ENCODE measurements around the gene CLPSL1.
A peak's percentile ranks its signal among the peaks of the same experiment; 100 is the strongest.
"Not testable (repeated sequence)": the region's sequence is repeated elsewhere in the genome, so short reads cannot be mapped to it uniquely, and the experiment has no call there.

The CLPSL1 gene

GRCh38 chr6:35780719-35781118 is at the start of gene CLPSL1:
Gene CLPSL1 (plus strand): TSS chr6:35781019. CDS start chr6:35781111, 92 bp downstream.
- DNase-seq (ENCODE audit: low spot score), result no peak

- peak; percentile 96 for DNase-seq (ENCODE audit: low spot score)
Measured at GRCh38 chr6:35731414-35731735, 49.4 kb upstream of the CLPSL1 start.

DNA sequence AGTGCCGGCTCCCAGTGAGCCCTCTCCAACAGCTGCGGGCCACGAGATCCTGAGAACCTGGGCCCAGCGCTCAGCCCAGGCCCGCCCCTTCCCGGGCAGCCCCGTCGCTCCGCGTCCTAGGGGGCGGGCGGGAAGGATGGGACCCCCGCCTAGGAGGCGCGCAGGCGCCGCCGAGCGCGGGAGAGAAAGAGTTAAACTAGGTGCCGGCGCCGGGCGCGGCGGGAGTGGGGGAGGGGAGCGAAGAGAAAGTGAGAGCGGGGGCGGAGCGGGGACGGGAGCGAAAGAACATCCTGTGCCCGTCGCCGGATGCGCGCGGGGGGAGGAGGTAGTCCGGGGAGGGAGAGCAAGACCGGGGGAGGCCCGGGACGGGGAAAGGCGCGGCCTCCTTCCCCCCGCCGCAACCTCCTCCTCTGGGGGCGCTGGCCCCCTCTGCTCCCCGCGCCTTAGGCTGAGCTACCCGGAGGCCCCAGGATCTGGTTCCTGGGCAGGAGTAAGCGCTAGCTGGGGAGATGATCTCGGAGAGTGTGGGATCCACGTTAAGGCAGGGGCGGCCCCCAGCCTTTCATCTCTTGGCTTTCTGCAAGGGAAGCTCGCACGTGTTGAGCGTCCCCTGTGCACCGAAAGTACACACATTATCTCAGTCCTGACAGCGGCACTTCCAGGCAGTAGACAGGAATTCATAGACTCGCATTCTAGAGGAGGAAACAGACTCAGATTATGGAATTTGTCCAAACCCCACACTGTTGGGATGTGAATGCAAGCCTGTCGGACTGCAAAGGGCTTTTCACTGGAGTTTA is 48.9 kb upstream of the CLPSL1 start:
- peak; percentile 92 for DNase-seq (ENCODE audit: low spot score)

DNA sequence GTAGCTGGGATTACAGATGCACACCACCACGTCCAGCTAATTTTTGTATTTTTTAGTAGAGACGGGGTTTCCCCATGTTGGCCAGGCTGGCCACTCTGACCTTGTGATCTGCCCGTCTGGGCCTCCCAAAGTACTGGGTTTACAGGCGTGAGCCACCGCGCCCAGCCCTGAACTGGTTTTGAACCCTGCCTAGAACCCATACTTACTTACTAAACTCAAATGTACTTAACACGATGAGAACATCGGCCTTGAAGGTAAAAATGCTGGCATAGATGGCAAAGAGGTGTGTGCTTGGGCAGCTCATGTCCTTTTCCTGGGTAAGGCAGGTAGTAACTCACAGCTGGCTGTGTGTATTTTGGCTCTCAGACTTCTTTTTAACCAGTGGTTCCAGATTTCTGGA is 47.2 kb upstream of the CLPSL1 start:
- no peak for DNase-seq (ENCODE audit: low spot score)

DNA sequence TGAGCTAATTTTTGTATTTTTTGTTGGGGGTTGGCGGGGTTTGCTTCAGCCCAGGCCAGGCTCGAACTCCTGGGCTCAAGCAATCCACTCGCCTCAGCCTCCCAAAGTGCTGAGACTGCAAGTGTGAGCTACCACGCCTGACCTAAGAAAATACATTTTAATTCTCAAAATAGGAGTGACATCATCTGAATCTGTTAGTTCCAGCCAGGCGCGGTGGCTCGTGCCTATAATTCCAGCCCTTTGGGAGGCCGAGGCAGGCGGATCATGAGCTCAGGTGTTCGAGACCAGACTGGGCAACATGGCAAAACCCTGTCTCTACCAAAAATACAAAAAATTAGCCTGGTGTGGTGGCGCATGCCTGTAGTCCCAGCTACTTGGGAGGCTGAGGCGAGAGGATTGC is 46.5 kb upstream of the CLPSL1 start:
- not testable (repeated sequence) for DNase-seq (ENCODE audit: low spot score)

DNA sequence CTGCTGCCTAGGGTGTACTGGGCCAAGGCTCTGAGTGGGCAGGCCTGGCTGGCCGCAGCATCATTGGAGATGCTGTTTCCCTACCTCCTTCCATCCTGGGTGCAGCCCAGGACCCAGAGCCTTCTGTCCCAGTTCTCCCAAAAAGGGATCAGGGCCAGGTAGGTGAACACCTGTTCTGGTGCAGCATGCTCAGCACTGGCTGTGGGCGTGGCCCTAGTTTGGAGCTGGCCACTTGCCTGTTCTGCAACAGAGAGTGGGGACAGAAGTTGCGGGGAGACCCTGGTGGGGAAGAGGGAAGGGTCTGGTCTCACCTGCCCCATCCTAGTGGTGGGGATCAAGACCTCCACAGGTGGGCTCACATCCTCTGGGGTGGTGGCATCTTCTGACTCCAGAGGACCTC is 45.4 kb upstream of the CLPSL1 start:
- DNase-seq (ENCODE audit: low spot score), result no peak

DNA sequence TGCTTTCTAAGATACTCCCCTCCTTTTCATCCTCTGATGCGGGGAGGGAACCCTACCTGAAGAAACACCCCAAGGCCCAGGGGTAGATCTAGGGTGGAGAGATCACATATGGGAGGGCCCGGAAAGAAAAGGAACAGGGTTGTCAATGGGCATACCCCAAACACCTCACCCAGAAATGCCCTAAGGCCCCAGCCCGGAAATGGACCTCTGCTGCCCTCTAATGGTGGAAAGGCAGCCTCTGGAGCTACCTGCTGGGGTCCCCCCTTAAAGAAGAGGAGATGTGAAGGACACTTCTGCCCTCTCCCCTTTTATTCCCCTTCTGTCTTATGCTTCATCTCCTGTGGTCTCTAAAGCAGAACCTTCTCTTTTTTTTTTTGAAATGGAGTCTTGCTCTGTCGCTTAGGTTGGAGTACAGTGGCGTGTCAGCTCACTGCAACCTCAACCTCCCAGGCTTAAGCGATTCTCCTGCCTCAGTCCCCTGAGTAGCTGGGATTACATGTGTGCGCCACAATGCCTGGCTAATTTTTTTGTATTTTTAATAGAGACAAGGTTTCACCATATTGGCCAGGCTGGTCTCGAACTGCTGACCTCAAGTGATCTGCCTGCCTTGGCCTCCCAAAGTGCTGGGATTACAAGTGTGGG is 44.4 kb upstream of the CLPSL1 start:
- peak; percentile 86 for DNase-seq (ENCODE audit: low spot score)

DNA sequence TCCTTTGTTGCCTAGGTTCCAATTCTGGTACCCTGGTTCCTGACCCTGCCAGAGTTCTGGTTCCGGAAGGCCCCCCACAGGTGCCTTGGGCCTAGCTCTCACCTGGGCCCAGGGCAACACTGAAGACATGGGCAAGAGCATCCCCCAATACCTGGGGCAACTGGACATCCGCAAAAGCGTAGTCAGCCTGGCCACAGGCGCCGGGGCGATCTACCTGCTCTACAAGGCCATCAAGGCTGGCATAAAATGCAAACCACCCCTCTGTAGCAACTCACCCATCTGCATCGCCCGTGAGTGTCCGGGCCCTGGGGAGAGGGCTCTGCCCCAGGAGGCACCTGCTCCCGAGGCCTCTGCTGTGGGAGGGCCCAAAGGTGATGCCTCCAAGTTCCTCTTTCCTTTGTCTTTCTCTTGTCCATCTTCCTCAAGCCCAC is 43.8 kb upstream of the CLPSL1 start, which contains the start of gene ARMC12:
ARMC12 (plus strand) TSS at position 51 of the 431 bp plus-strand sequence; CDS start at position 128, 77 bp downstream.
- DNase-seq (ENCODE audit: low spot score), result no peak

GRCh38 chr6:35737413-35738211 is 43.2 kb upstream of the CLPSL1 start:
- DNase-seq (ENCODE audit: low spot score), result no peak

GRCh38 chr6:35739645-35740524 is 40.9 kb upstream of the CLPSL1 start:
- no peak for DNase-seq (ENCODE audit: low spot score)

DNA sequence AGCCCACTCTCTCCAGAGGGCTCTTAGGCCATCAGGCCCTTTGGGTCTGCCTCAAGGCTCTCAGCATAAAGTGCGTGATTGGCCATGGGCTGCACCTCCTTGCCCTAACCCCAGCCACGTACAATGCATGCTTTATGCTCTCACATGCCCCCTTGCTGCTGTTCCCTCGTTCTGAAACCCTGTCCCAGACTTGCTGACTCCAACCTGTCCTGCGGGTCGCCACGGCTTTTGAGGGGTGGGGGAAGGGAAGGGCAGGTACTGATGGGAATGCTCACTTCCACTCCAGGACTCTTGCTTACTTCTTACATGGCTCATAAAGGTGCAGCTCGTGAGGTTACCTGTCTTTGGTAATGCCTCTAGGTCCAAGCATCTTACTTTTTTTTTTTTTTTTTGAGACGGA is 38.0 kb upstream of the CLPSL1 start:
- no peak for DNase-seq (ENCODE audit: low spot score)

DNA sequence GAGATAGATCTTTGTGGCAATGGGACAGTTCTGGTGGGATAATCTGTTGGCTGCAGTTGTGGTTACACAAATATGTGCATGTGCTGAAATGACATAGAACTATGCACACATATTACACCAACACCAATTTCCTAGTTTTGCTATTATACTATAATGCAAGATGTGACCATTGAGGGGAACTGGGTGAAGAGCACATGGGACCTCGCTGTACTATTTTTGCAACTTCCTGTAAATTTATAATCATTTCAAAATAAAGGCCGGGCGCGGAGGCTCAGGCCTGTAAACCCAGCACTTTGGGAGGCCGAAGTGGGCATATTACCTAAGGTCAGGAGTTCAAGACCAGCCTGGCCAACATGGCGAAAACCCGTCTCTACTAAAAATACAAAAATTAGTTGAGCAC is 35.3 kb upstream of the CLPSL1 start:
- DNase-seq (ENCODE audit: low spot score), result no peak

DNA sequence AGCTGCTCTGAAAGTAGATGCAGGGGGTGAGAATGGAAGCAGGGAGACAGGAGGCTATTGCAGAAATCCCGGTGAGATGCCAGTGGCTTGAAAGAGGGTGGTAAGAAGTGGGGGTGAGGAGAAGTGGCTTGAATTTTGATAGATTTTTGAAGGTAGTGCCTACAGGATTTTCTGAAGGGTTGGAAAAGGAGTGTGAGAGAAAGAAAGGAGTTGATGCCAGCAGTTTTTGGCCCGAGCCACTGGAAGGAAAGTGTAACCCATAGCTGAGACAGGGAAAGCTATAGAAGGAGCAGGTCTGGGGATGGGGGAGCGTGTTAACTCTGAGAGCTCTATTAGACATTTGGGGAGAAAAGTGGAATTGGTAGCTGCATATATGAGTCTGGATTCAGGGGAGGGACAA is 34.3 kb upstream of the CLPSL1 start:
- no peak for DNase-seq (ENCODE audit: low spot score)

- no peak for DNase-seq (ENCODE audit: low spot score)
Measured at GRCh38 chr6:35747877-35748276, 32.9 kb upstream of the CLPSL1 start.

- no peak for DNase-seq (ENCODE audit: low spot score)
Measured at GRCh38 chr6:35750557-35750956, 30.3 kb upstream of the CLPSL1 start.

DNA sequence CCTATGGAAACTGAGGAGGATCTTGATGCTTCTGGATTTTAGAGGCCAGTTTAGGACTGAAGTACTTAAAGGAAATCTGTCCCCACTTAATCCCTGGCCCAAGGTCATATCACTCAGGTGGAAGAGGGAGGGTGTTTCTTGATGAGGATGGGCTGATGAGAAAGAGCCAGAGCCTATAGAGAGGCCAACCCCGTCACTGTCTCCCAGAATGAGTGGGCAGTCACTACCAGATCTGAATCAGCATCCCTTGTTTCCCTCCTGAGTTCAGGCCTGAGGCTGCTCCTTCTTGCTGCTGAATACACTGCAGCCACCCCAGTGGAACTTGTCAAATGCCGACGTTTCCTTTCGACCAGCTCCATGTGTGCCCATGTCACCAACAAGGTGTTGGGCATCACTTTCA is 29.2 kb upstream of the CLPSL1 start:
- no peak for DNase-seq (ENCODE audit: low spot score)

DNA sequence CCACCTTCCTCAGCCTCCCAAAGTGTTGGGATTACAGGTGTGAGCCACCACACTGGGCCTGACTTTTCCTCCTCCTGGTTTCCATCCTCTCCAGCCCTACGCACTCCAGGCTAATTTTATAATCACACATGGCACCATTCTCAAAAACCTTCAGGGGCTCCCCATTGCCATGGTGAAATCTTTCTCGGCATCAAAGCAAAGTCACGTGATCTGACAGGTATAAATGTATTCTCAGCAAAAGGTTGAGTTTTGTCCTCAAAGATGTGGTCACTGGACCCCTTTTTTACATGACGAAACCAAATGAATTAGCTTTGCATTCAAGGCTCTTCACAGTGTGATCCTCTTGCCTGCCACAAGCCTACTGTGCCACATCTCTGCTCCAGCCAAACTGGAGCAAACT is 28.5 kb upstream of the CLPSL1 start:
- no peak for DNase-seq (ENCODE audit: low spot score)

- no peak for DNase-seq (ENCODE audit: low spot score)
Measured at GRCh38 chr6:35754452-35755277, 26.2 kb upstream of the CLPSL1 start.

DNA sequence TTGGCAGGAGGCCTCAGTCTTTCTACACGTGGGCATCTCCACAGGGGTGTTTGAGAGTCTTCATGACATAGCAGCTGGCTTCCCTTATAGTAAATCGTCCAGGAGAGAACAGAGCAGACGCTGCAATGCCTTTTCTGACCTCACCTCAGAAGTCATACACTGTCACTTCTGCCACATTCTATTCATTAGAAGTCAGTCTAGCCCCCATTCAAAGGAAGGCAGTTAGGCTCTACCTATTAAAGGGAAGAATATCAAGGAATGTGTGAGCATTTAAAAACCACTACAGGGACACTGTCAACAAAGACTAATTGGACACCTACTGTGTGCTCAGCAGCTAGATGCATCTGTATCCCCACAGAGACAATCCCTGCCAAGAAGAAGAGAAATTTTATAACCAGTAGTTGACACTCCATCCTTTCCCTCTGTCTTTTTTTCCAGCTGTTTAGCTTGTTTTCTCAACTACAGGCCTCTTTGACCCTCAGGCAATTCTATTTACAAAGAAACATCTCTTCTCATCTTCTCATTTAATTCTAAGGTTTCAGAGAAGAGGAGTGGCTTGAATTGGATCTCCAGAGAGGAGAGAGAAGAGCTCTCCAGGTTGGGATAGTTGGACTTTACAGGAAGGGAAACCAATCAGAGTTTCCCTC is 25.4 kb upstream of the CLPSL1 start:
- DNase-seq (ENCODE audit: low spot score), result no peak

DNA sequence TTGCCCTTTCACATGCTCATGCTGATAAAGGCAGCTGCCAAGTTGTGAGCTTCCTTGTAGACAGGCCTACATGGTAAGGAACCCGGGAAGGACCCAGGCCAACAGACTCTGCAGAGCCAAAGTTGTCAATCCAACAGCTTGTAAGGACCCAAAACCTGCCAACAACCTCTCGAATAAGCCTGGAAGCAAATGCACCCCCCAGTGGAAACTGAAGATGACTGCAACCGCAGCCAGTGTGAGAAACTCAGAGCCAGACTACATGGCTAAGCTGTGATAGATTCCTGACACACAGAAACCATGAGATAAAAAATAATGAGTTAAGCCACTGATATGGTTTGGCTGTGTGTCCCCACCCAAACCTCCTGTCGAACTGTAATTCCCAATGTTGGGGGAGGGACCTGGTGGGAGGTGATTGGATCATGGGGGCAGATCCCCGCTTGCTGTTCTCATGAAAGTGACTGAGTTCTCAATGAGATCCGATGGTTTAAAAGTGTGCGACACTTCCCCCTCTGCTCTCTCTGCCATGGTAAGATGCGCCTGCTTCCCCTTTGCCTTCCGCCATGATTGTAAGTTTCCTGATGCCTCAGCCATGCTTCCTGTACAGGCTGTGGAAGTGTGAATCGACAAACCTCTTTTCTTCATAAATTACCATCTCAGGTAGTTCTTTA is 23.2 kb upstream of the CLPSL1 start:
- peak; percentile 65 for DNase-seq (ENCODE audit: low spot score)
